Heart right ventricle (tissue), 16 donors: ENCODE measurements around the gene ENSA. TPM values are rescaled to one million over a fixed set of nuclear protein-coding genes. Genes with fewer than 3 reads are reported as not detected.

Experiments used
- ATAC-seq, 8 donors: fragments of 200-7000 bp; cut with Tn5 transposase; one replicate each; pipeline ENCODE4 v1.9.1; 2020; ENCODE audit warnings: mild to moderate bottlenecking in 8 of 8, moderate library complexity in 8 of 8, moderate number of reproducible peaks in 1 of 8
- DNase-seq, 2 donors: peaks; one replicate each; pipeline ENCODE4 v3.0.0-alpha.2; 2020
- H3K27ac ChIP-seq, 10 donors: fragments of 200-600 bp; sonication (generic) in 2 of 10; one replicate each; pipeline versions ENCODE4 v1.5.0 to v1.8.0; 2020 to 2022; ENCODE audit warnings: mild to moderate bottlenecking in 3 of 10
- H3K27me3 ChIP-seq, 7 donors: fragments of 200-600 bp; one replicate each; pipeline ENCODE4 v1.8.0; 2021 to 2022; ENCODE audit warnings: mild to moderate bottlenecking in 2 of 7
- H3K36me3 ChIP-seq, 9 donors: fragments of 200-600 bp; sonication (generic) in 1 of 9; one replicate each; pipeline versions ENCODE4 v1.5.0 to v1.8.0; 2020 to 2022; ENCODE audit warnings: mild to moderate bottlenecking in 2 of 9
- H3K4me1 ChIP-seq, 9 donors: fragments of 200-600 bp; sonication (generic) in 1 of 9; one replicate each; pipeline versions ENCODE4 v1.5.0 to v1.8.0; 2020 to 2022; ENCODE audit warnings: mild to moderate bottlenecking in 4 of 9
- H3K4me3 ChIP-seq, 10 donors: fragments of 200-600 bp; sonication (generic) in 2 of 10; one replicate each; pipeline versions ENCODE4 v1.5.0 to v1.8.0; 2020 to 2022; ENCODE audit warnings: mild to moderate bottlenecking in 7 of 10, moderate library complexity in 2 of 10
- H3K9me3 ChIP-seq, 11 donors: fragments of 200-600 bp in 10 of 11; sonication (generic) in 2 of 11; one replicate each; pipeline versions ENCODE4 v1.5.0 to v1.8.0; 2013 to 2022; ENCODE audit warnings: mild to moderate bottlenecking in 2 of 11, control low read depth in 1 of 11, moderate library complexity in 1 of 11
- CTCF ChIP-seq, 9 donors: fragments of 200-600 bp; sonication (generic) in 2 of 9; IDR thresholded peaks; one replicate each; pipeline versions ENCODE4 v1.5.0 to v1.8.0; 2021 to 2022; ENCODE audit warnings: antibody characterized with exemption in 9 of 9, mild to moderate bottlenecking in 5 of 9, moderate library complexity in 1 of 9
- WGBS, 2 donors: extraction: QIAGEN DNeasy Blood & Tissue Kit; methylation state at CpG; one replicate each; pipeline ENCODE4 v1.1.7; 2013; ENCODE audit warnings: inconsistent platforms in 1 of 2; 5-methylcytosine and 5-hydroxymethylcytosine counted together
- intact Hi-C, 10 donors: fragments of 100-400 bp; cut with DNase I; formaldehyde crosslinking; loops; one replicate each; pipeline versions ENCODE4 v1.11.1 to v1.14.2; 2022
- polyA plus RNA-seq, 2 donors: library from polyadenylated mRNA; stranded (reverse); fragments of 200-250 nt; gene quantifications; one replicate each; pipeline ENCODE4 v1.2.3, GENCODE V29; 2013
- total RNA-seq, 10 donors: library from RNA; stranded (reverse); fragmentation: NEBNext Ultra II Directional in 3 of 10; extraction: Animal tissue kit (Norgen Biotek cat#: 25700) in 3 of 10; gene quantifications; one replicate each; pipeline versions ENCODE4 v1.2.1 to v1.2.4, GENCODE V29; 2021 to 2023
- donor health status: Arrhythmogenic right ventricular cardiomyopathy.
- donor health status: ischemic (EF 13 %, LVEDD 7.1; RV severe dilation, severe dysfunction).
- donor health status: healthy with polysubstance abuse.
- donor health status: DM: no; HTN: yes; CAD: no.
- donor health status: DM: no; HTN: no; CAD: no.
- donor health status: ischemic (EF 25% LVEDD 6.9; RV normal size, moderate dysfunction).
- donor health status: ischemic (EF 25% LVEDD 5.7; RV mildly dilated, moderate dysfunction).
- donor health status: healthy.
- donor health status: DM: yes; HTN: yes; CAD: no.
- donor health status: Ischemic cardiomyopathy.
- donor health status: ischemic (EF 35%, LVEDD 5.7; RV mildly dilated, moderate dysfunction).
- donor health status: nonischemic (EF 11% LVEDD 7.7; RV severe dilation, severe dysfunction).
- donor health status: DM: yes; HTN: yes; CAD: no.
- donor health status: PGD.
- donor health status: ischemic (EF 29% LVEDD 5.4; RV normal size, mild dysfunction).
- donor health status: nonischemic (EF 23%, LVEDD 6.1; RV moderate dilation, normal function).

The ENSA gene
- total and polyA plus RNA-seq, 12 donors = 66.7 to 148 (median 129) TPM

GRCh38 chr1:150622303-150622975, 7.0 kb downstream of the ENSA start:
- WGBS, 2 donors = 12 to 20% methylated on average over 8 of the region's 8 CpGs
- H3K27ac ChIP-seq = peak overlapping the region; percentile 32 to 87 (median 72)
- peak in 7 of 8 donors; percentile 36 to 69 (median 61) for ATAC-seq
- peaks cover 8 to 64% (median 53%) of the 10 kb centered on the region in 9 donors for H3K4me1 ChIP-seq
- peaks cover 0 to 96% (median 49%) of the 10 kb centered on the region in 9 donors for H3K36me3 ChIP-seq
- peak; percentile 34 to 66 for DNase-seq
- intact Hi-C loops = loop anchor here in 8 of 10 donors (2.0 to 10.0 kb wide), 6 partner anchors 45 to 352 kb away; partner anchors contain the start of genes CERS2 (in 1 of the 8) and MCL1 (in 1 of the 8)
- no peaks in the 10 kb centered on the region for H3K9me3 ChIP-seq
- H3K27me3 ChIP-seq = no peaks in the 10 kb centered on the region
- TF ChIP-seq CTCF (IDR thresholded peaks at IDR 0.05) = peak in 5 of 9 donors; percentile 7 to 43 (median 13)
- no peak overlapping the region for H3K4me3 ChIP-seq

- Histone ChIP-seq H3K9me3 (no peaks in the 10 kb centered on the region), H3K36me3 (peaks cover 0 to 96% (median 48%) of the 10 kb centered on the region in 9 donors), H3K27ac (peak overlapping the region; percentile 32 to 87 (median 76)), H3K4me1 (peaks cover 8 to 57% (median 49%) of the 10 kb centered on the region in 9 donors), H3K27me3 (no peaks in the 10 kb centered on the region), H3K4me3 (no peak overlapping the region)
- DNase-seq = peak in 1 of 2 donors; percentile 57
- ATAC-seq = peak in 4 of 8 donors; percentile 27 to 53 (median 38)
- intact Hi-C loops = loop anchor here in 9 of 10 donors (1.0 to 10.0 kb wide), 8 partner anchors 41 to 353 kb away; partner anchors contain the start of genes CERS2 (in 1 of the 9) and MCL1 (in 1 of the 9)
- peak; percentile 51 to 80 (median 71) for TF ChIP-seq CTCF (IDR thresholded peaks at IDR 0.05)
- WGBS, 2 donors = 53 to 61% methylated on average over 8 of the region's 8 CpGs
Observed at GRCh38 chr1:150621497-150622302, 7.7 kb downstream of the ENSA start.

GRCh38 chr1:150620919-150621318, 8.5 kb downstream of the ENSA start:
- 98% methylated on average over 2 of the region's 2 CpGs for WGBS, 2 donors
- Histone ChIP-seq H3K27ac (peak overlapping the region in 9 of 10 donors; percentile 52 to 87 (median 79)), H3K4me3 (no peak overlapping the region), H3K9me3 (no peaks in the 10 kb centered on the region), H3K36me3 (peaks cover 0 to 96% (median 43%) of the 10 kb centered on the region in 9 donors), H3K27me3 (no peaks in the 10 kb centered on the region), H3K4me1 (peaks cover 8 to 64% (median 49%) of the 10 kb centered on the region in 9 donors)
- intact Hi-C loops = loop anchor here in 8 of 10 donors (1.0 to 10.0 kb wide), 8 partner anchors 40 to 354 kb away; partner anchors contain the start of genes CERS2 (in 1 of the 8) and MCL1 (in 1 of the 8)
- ATAC-seq = no peak
- no peak for TF ChIP-seq CTCF (IDR thresholded peaks at IDR 0.05)
- DNase-seq = no peak
